H9 (cell line): ENCODE results near the gene ZBTB22. TPM values are rescaled to one million over a fixed set of nuclear protein-coding genes. Genes with fewer than 3 reads are reported as not detected.
A peak's percentile ranks its signal among the peaks of the same experiment; 100 is the strongest.

ENCODE experiments used
- DNase-seq: peaks from one replicate; pipeline ENCODE4 v3.0.0-alpha.2; 2017
- H2AFZ ChIP-seq: one replicate; pipeline ENCODE4 v1.6.1; 2013; ENCODE audit warnings: mild to moderate bottlenecking, low read length, control low read depth, moderate library complexity
- H2AK5ac ChIP-seq: 2 replicates; pipeline ENCODE4 v1.6.1; 2013; ENCODE audit warnings: low read length, control low read depth, mixed read lengths; ENCODE audit not compliant: insufficient read length
- H2BK120ac ChIP-seq: one replicate; pipeline ENCODE4 v1.6.1; 2013; ENCODE audit warnings: low read depth, mild to moderate bottlenecking, low read length, control low read depth, inconsistent platforms; ENCODE audit not compliant: poor library complexity, severe bottlenecking
- H2BK12ac ChIP-seq: 2 replicates; pipeline ENCODE4 v1.6.1; 2013; ENCODE audit warnings: low read length, control low read depth, mixed read lengths, low read depth; ENCODE audit not compliant: insufficient read length
- H2BK15ac ChIP-seq: 2 replicates; pipeline ENCODE4 v1.6.1; 2013; ENCODE audit warnings: low read depth, low read length, control low read depth
- H2BK20ac ChIP-seq: one replicate; pipeline ENCODE4 v1.6.1; 2013; ENCODE audit warnings: low read depth, mild to moderate bottlenecking, low read length, control low read depth, inconsistent platforms; ENCODE audit not compliant: poor library complexity, severe bottlenecking
- H2BK5ac ChIP-seq: 2 replicates; pipeline ENCODE4 v1.6.1; 2013; ENCODE audit warnings: low read length, control low read depth, mixed read lengths; ENCODE audit not compliant: insufficient read length
- H3K14ac ChIP-seq: 2 replicates; pipeline ENCODE4 v1.6.1; 2013; ENCODE audit warnings: low read length, control low read depth; ENCODE audit not compliant: insufficient read depth
- H3K18ac ChIP-seq: 2 replicates; pipeline ENCODE4 v1.6.1; 2013; ENCODE audit warnings: low read depth, mild to moderate bottlenecking, mixed read lengths, low read length, control low read depth; ENCODE audit not compliant: insufficient read length
- H3K23ac ChIP-seq: 2 replicates; pipeline ENCODE4 v1.6.1; 2013; ENCODE audit warnings: low read length, control low read depth, mixed read lengths, low read depth; ENCODE audit not compliant: insufficient read length
- H3K23me2 ChIP-seq: 2 replicates; pipeline ENCODE4 v1.6.1; 2013; ENCODE audit warnings: low read depth, mild to moderate bottlenecking, mixed read lengths, low read length, control low read depth; ENCODE audit not compliant: insufficient read length, poor library complexity, severe bottlenecking
- H3K27ac ChIP-seq: 2 replicates; pipeline ENCODE4 v1.5.1; 2013; ENCODE audit warnings: low read length, control low read depth, mixed read lengths, low read depth; ENCODE audit not compliant: insufficient read length
- H3K27me3 ChIP-seq: 2 replicates; pipeline ENCODE4 v1.6.1; 2013; ENCODE audit warnings: low read length, control low read depth, inconsistent platforms; ENCODE audit not compliant: insufficient read depth
- H3K4ac ChIP-seq: 2 replicates; pipeline ENCODE4 v1.6.1; 2013; ENCODE audit warnings: low read depth, mild to moderate bottlenecking, control low read depth, inconsistent platforms, low read length, moderate library complexity
- H3K4me1 ChIP-seq: 2 replicates; pipeline ENCODE4 v1.6.1; 2013; ENCODE audit warnings: low read length, control low read depth, inconsistent platforms; ENCODE audit not compliant: insufficient read depth
- H3K4me2 ChIP-seq: 2 replicates; pipeline ENCODE4 v1.6.1; 2013; ENCODE audit warnings: low read length, control low read depth, mixed read lengths; ENCODE audit not compliant: insufficient read length, insufficient read depth
- H3K56ac ChIP-seq: 2 replicates; pipeline ENCODE4 v1.6.1; 2013; ENCODE audit warnings: low read depth, mild to moderate bottlenecking, mixed read lengths, low read length, control low read depth; ENCODE audit not compliant: insufficient read length
- H3K79me1 ChIP-seq: 2 replicates; pipeline ENCODE4 v1.6.1; 2013; ENCODE audit warnings: low read depth, mild to moderate bottlenecking, moderate library complexity, low read length, control low read depth, inconsistent platforms; ENCODE audit not compliant: insufficient read depth, poor library complexity, severe bottlenecking
- H3K79me2 ChIP-seq: 2 replicates; pipeline ENCODE4 v1.6.1; 2013; ENCODE audit warnings: low read length, control low read depth, inconsistent platforms; ENCODE audit not compliant: insufficient read depth
- H3K9ac ChIP-seq: 2 replicates; pipeline ENCODE4 v1.6.1; 2013; ENCODE audit warnings: low read length, control low read depth, mixed read lengths; ENCODE audit not compliant: insufficient read length; ENCODE audit errors: extremely low read depth
- H3K9me3 ChIP-seq: one replicate; pipeline ENCODE4 v1.6.1; 2013; ENCODE audit warnings: low read depth, low read length, inconsistent platforms; ENCODE audit not compliant: control insufficient read depth
- H3T11ph ChIP-seq: one replicate; pipeline ENCODE4 v1.6.1; 2013; ENCODE audit warnings: mild to moderate bottlenecking, low read length, control low read depth, inconsistent platforms
- H4K20me1 ChIP-seq: one replicate; pipeline ENCODE4 v1.6.1; 2013; ENCODE audit not compliant: control insufficient read depth, insufficient read length, insufficient read depth
- H4K5ac ChIP-seq: 2 replicates; pipeline ENCODE4 v1.6.1; 2013; ENCODE audit warnings: low read depth, mild to moderate bottlenecking, mixed read lengths, low read length, control low read depth; ENCODE audit not compliant: insufficient read length
- H4K8ac ChIP-seq: replicated peaks from 2 replicates; pipeline ENCODE4 v1.6.1; 2013; ENCODE audit warnings: low read length, control low read depth, mixed read lengths, low read depth; ENCODE audit not compliant: insufficient read length
- H4K91ac ChIP-seq: 2 replicates; pipeline ENCODE4 v1.6.1; 2013; ENCODE audit warnings: low read depth, mild to moderate bottlenecking, moderate library complexity, mixed read lengths, low read length, control low read depth; ENCODE audit not compliant: insufficient read length
- H3K27ac Mint-ChIP-seq, 3 experiments: 2 replicates in 2 of 3; 3 replicates in 1 of 3; pipeline ENCODE4 v1.8.0; 2020 to 2021; ENCODE audit warnings: mixed read lengths in 3 of 3, mild to moderate bottlenecking in 1 of 3, moderate library complexity in 1 of 3
- H3K27me3 Mint-ChIP-seq: 2 replicates; pipeline ENCODE4 v1.8.0; 2021; ENCODE audit warnings: low read depth, mild to moderate bottlenecking, moderate library complexity, mixed read lengths
- H3K36me3 Mint-ChIP-seq, 3 experiments: 2 replicates in 2 of 3; 3 replicates in 1 of 3; pipeline ENCODE4 v1.8.0; 2020 to 2021; ENCODE audit warnings: low read depth in 3 of 3, mixed read lengths in 3 of 3; ENCODE audit not compliant: insufficient read depth in 1 of 3
- H3K4me1 Mint-ChIP-seq, 2 experiments: 2 replicates each; pipeline ENCODE4 v1.8.0; 2020; ENCODE audit warnings: mixed read lengths in 2 of 2
- H3K4me3 Mint-ChIP-seq, 2 experiments: 2 replicates in 1 of 2; 3 replicates in 1 of 2; pipeline ENCODE4 v1.8.0; 2020 to 2021; ENCODE audit warnings: mild to moderate bottlenecking in 2 of 2, mixed read lengths in 2 of 2, moderate library complexity in 1 of 2
- H3K9me3 Mint-ChIP-seq, 2 experiments: 2 replicates in 1 of 2; 3 replicates in 1 of 2; pipeline ENCODE4 v1.8.0; 2020; ENCODE audit warnings: mild to moderate bottlenecking in 2 of 2, mixed read lengths in 2 of 2, moderate library complexity in 1 of 2
- WGBS: extraction: QIAGEN DNeasy Blood & Tissue Kit; methylation state at CpG from one replicate; pipeline ENCODE4 v1.1.7; 2013; ENCODE audit warnings: missing lambda C conversion rate, low lambda C conversion rate, mixed read lengths; ENCODE audit not compliant: insufficient read length; ENCODE audit errors: extremely low coverage; 5-methylcytosine and 5-hydroxymethylcytosine counted together
- total RNA-seq: library from RNA; stranded (reverse); gene quantifications from 2 replicates; pipeline ENCODE4 v1.2.1, GENCODE V29; 2021
- TF ChIP-seq, protein P1 (sequence below): fragments of 200-600 bp; sonication (generic); conservative IDR thresholded peaks from 3 replicates; pipeline ENCODE4 v1.8.0; 2021; ENCODE audit warnings: antibody characterized with exemption, mild to moderate bottlenecking

The ZBTB22 gene
- total RNA-seq, 1 experiment from 2014 or later, result 8.1 TPM

DNA sequence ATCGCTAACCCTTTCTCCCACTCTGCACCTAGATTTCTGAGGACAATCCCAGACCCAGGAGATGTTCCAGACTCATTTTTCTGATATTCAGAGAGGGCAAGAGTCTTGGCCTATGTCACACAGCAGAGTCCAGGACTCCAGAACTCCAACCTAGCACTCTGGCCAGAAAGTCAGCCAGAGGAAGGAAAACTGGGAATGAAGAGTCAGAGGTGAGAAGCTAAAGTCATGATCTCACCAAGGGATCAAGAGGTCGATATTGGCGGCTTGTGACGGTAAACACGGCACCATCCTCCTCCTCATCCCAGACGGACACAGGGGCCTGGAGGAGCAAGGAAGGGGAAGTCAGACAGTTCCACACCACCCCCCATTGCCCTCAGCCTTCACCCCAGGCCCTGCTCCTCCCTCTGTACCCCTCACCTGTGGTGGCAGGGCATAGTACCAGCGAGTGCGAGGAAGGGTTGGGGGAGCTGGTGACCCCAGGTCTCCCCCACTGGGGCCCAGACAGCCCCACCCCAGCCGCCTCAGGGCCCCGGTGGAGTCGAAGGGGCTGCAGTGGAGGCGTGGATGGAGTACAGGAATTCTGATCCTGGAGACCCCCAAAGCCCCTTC is 20.6 kb downstream of the ZBTB22 start:
- no peak overlapping the region for H2BK20ac ChIP-seq
- H2BK120ac ChIP-seq, result no peak overlapping the region
- H3K4me2 ChIP-seq, result peak overlapping the region; percentile 90
- H3K27me3 Mint-ChIP-seq, result no peaks in the 10 kb centered on the region
- no peak overlapping the region; the same call in 1 of the 2 replicates for H3K14ac ChIP-seq
- no peaks in the 10 kb centered on the region for H3K4me1 ChIP-seq
- no peak overlapping the region for H3K4ac ChIP-seq
- no peak overlapping the region for H2BK5ac ChIP-seq
- WGBS, result no CpG with 5 or more reads among the region's 12 CpGs
- H4K5ac ChIP-seq, result no peak overlapping the region
- H2AFZ ChIP-seq, result no peak overlapping the region
- no peak overlapping the region for H3K27ac ChIP-seq
- H3K79me1 ChIP-seq, result no peaks in the 10 kb centered on the region
- no peak overlapping the region for H4K8ac ChIP-seq
- peaks cover 22% of the 10 kb centered on the region for H3K23me2 ChIP-seq
- no peak overlapping the region for H2BK15ac ChIP-seq
- H3K27me3 ChIP-seq, result no peaks in the 10 kb centered on the region
- H2BK12ac ChIP-seq, result no peak overlapping the region
- peak overlapping the region; percentile 98 to 100 for H3K4me3 Mint-ChIP-seq
- TF ChIP-seq, protein P1, sequence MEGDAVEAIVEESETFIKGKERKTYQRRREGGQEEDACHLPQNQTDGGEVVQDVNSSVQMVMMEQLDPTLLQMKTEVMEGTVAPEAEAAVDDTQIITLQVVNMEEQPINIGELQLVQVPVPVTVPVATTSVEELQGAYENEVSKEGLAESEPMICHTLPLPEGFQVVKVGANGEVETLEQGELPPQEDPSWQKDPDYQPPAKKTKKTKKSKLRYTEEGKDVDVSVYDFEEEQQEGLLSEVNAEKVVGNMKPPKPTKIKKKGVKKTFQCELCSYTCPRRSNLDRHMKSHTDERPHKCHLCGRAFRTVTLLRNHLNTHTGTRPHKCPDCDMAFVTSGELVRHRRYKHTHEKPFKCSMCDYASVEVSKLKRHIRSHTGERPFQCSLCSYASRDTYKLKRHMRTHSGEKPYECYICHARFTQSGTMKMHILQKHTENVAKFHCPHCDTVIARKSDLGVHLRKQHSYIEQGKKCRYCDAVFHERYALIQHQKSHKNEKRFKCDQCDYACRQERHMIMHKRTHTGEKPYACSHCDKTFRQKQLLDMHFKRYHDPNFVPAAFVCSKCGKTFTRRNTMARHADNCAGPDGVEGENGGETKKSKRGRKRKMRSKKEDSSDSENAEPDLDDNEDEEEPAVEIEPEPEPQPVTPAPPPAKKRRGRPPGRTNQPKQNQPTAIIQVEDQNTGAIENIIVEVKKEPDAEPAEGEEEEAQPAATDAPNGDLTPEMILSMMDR, result no peak
- H3K79me2 ChIP-seq, result peaks cover 3% of the 10 kb centered on the region; the same call in 1 of the 2 replicates
- no peak overlapping the region for H3K56ac ChIP-seq
- H3K9me3 Mint-ChIP-seq, result no peaks in the 10 kb centered on the region
- no peak for DNase-seq
- no peak overlapping the region for H4K91ac ChIP-seq
- H3K9ac ChIP-seq, result peak overlapping the region; percentile 34
- no peak overlapping the region for H3K23ac ChIP-seq
- H3T11ph ChIP-seq, result no peak overlapping the region
- H3K27ac Mint-ChIP-seq, result peak overlapping the region in 1 of 3 experiments; percentile 96; a peak in 3 of 7 replicates
- H3K9me3 ChIP-seq, result no peaks in the 10 kb centered on the region
- peaks cover 19 to 40% (median 38%) of the 10 kb centered on the region in 3 experiments for H3K36me3 Mint-ChIP-seq
- H3K4me1 Mint-ChIP-seq, result peaks cover 12 to 20% of the 10 kb centered on the region in 2 experiments
- H3K18ac ChIP-seq, result peak overlapping the region; percentile 78
- no peaks in the 10 kb centered on the region for H4K20me1 ChIP-seq
- no peak overlapping the region for H2AK5ac ChIP-seq
